Uterus (tissue), 4 donors: ENCODE results near the gene ZBTB18. TPM values are rescaled to one million over a fixed set of nuclear protein-coding genes. Genes with fewer than 3 reads are reported as not detected.

Experiments used
- DNase-seq, 2 donors: peaks; one replicate each; pipeline ENCODE4 v3.0.0-alpha.2; 2019 to 2020
- H3K27ac ChIP-seq, 2 donors: fragments of 200-600 bp; sonication (generic); 1 replicate in 1 of 2; 2 replicates in 1 of 2; pipeline ENCODE4 v1.5.1; 2016 to 2018
- H3K27me3 ChIP-seq, 2 donors: fragments of 200-600 bp; sonication (generic); one replicate each; pipeline ENCODE4 v1.5.1; 2018 to 2019; ENCODE audit warnings: control low read depth in 1 of 2
- H3K36me3 ChIP-seq, 2 donors: fragments of 200-600 bp; sonication (generic); one replicate each; pipeline ENCODE4 v1.5.1; 2019; ENCODE audit warnings: control low read depth in 1 of 2
- H3K4me1 ChIP-seq, 2 donors: fragments of 200-600 bp; sonication (generic); one replicate each; pipeline ENCODE4 v1.5.1; 2018 to 2019; ENCODE audit warnings: control low read depth in 1 of 2
- H3K4me3 ChIP-seq, 2 donors: fragments of 200-600 bp; sonication (generic); 1 replicate in 1 of 2; 2 replicates in 1 of 2; pipeline ENCODE4 v1.5.1; 2018 to 2019; ENCODE audit warnings: mild to moderate bottlenecking in 1 of 2
- H3K9me3 ChIP-seq, 2 donors: fragments of 200-600 bp; sonication (generic); one replicate each; pipeline ENCODE4 v1.5.1; 2019; ENCODE audit warnings: control low read depth in 1 of 2
- POLR2A ChIP-seq, 2 donors: fragments of 450-650 bp; IDR thresholded peaks; one replicate each; pipeline ENCODE4 v1.6.1; 2016; ENCODE audit warnings: antibody characterized with exemption in 2 of 2, mild to moderate bottlenecking in 1 of 2, moderate library complexity in 1 of 2
- intact Hi-C: fragments of 100-400 bp; cut with DNase I; formaldehyde crosslinking; loops from one replicate; pipeline ENCODE4 v1.15.1; 2023; ENCODE audit warnings: low total_unique reads
- total RNA-seq, 4 donors: library from RNA; depleted of rRNA in 3 of 4; stranded (reverse); fragments of >200 nt in 3 of 4; gene quantifications; one replicate each; pipeline versions ENCODE4 v1.1.0 to v1.2.4, GENCODE V29; 2014 to 2023
- TF ChIP-seq, protein P1 (sequence below), 4 experiments: fragments of 200-600 bp in 2 of 4; fragments of 450-650 bp in 2 of 4; sonication (generic) in 2 of 4; IDR thresholded peaks; one replicate each; pipeline ENCODE4 v1.5.1; 2016 to 2019; ENCODE audit warnings: antibody characterized with exemption in 4 of 4, mild to moderate bottlenecking in 2 of 4, moderate library complexity in 1 of 4
- donor health status: DM: yes; HTN: yes; CAD: no.

Gene ZBTB18
- total RNA-seq, 4 donors from 2014 or later: 5.3 to 16.7 (median 12.4) TPM

DNA sequence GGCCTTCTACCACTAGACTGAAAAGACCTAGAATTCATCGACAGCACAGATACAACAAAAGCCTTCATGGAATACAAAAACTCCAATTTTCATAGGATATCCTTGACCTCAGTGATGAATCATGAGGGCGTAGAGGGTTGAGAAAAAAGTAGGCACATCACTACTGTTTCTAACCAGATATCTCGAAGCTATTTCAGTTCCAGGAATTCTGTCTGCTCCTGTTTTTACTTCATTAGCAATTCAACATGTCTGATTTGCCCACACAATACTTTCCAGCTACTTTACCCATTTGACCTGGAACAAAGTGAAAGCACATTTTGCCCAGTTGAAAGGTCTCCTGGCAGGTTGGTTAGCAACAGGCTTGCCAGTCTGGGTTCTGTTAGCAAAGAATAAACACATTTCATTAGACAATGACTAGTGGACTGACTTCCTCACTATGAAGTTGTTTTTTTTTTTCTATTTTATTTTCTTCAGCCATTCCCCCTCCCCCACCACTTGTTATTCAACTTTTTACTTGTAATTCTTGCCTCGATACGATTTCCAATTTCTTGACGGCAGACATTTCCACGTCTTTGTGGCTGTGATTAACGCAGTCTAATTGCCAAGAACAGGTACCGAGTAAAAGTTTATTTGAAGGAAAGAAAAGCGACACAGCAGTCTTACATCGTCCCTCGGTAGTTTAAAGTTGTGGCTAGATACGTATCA is 4.0 kb upstream of the ZBTB18 start:
- peak overlapping the region; percentile 91 to 96 for H3K27ac ChIP-seq
- no peak for DNase-seq
- H3K27me3 ChIP-seq: no peaks in the 10 kb centered on the region
- H3K9me3 ChIP-seq: no peaks in the 10 kb centered on the region
- intact Hi-C loops: no loop called here
- H3K4me1 ChIP-seq: peaks cover 4 to 5% of the 10 kb centered on the region in 2 donors
- H3K36me3 ChIP-seq: no peaks in the 10 kb centered on the region
- TF ChIP-seq, protein P1, sequence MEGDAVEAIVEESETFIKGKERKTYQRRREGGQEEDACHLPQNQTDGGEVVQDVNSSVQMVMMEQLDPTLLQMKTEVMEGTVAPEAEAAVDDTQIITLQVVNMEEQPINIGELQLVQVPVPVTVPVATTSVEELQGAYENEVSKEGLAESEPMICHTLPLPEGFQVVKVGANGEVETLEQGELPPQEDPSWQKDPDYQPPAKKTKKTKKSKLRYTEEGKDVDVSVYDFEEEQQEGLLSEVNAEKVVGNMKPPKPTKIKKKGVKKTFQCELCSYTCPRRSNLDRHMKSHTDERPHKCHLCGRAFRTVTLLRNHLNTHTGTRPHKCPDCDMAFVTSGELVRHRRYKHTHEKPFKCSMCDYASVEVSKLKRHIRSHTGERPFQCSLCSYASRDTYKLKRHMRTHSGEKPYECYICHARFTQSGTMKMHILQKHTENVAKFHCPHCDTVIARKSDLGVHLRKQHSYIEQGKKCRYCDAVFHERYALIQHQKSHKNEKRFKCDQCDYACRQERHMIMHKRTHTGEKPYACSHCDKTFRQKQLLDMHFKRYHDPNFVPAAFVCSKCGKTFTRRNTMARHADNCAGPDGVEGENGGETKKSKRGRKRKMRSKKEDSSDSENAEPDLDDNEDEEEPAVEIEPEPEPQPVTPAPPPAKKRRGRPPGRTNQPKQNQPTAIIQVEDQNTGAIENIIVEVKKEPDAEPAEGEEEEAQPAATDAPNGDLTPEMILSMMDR (IDR thresholded peaks at IDR 0.05): no peak
- TF ChIP-seq POLR2A (IDR thresholded peaks at IDR 0.05): no peak
- peak overlapping the region; percentile 74 to 84 for H3K4me3 ChIP-seq

GRCh38 chr1:244047621-244048255 is 3.3 kb upstream of the ZBTB18 start:
- intact Hi-C loops: no loop called here
- Histone ChIP-seq H3K27ac (peak overlapping the region; percentile 91 to 96), H3K4me1 (peaks cover 4 to 5% of the 10 kb centered on the region in 2 donors), H3K9me3 (no peaks in the 10 kb centered on the region), H3K36me3 (no peaks in the 10 kb centered on the region), H3K27me3 (no peaks in the 10 kb centered on the region), H3K4me3 (peak overlapping the region; percentile 74 to 84)
- peak; percentile 61 to 63 for DNase-seq
- TF ChIP-seq, protein P1 (IDR thresholded peaks at IDR 0.05): peak in 2 of 4 experiments; percentile 16 to 23
- peak; percentile 90 to 94 for TF ChIP-seq POLR2A (IDR thresholded peaks at IDR 0.05)

DNA sequence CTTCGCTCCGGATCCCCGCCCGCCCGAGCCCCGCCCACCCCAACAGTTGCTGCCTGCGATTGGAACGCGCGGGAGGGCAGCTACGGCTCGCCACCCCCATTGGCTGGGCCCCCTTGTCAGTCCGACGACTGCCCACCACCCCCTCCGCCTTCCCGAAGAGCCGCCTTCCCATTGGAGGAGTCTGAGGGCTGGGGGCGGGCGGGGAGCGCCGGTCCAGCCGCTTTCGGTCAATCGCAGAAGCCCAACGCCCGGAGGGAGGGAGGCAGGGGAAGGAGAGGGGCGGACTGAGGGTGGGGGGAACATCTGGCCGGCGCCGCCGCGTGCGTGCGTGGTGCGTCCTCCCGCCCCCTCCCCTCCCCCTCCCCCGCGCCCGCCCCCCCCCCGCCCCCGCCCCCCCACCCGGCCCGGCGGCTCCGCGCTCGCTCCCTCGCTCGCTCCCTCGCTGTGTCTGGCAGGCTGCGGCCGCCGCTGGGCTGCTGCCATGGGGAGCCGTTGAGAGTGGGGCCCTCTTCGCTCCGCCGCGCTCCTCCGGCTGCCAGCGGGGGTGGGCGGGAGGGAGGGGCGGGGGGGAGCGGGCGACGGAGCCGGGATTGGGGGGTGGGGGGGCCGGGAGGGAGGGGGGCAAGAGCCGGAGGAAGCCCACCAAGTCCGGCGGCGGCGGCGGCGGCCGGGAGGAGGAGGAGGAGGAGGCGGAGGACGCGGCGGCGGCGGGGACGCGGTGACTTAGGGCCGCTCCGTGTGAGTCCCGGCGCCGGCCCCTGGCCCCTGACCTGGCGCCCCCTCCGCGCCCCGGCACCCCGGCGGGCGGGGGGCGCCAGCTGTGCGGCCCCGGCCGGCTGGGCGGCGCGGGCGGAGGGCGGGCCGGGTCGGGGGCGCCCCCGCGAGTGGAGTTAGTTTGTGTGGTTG is 2.6 kb upstream of the ZBTB18 start:
- intact Hi-C loops: no loop called here

GRCh38 chr1:244049162-244050013 is 1.7 kb upstream of the ZBTB18 start:
- Histone ChIP-seq H3K36me3 (no peaks in the 10 kb centered on the region), H3K4me3 (peak overlapping the region; percentile 63 to 79), H3K4me1 (peaks cover 4 to 5% of the 10 kb centered on the region in 2 donors), H3K27ac (peak overlapping the region; percentile 89 to 93), H3K9me3 (no peaks in the 10 kb centered on the region), H3K27me3 (no peaks in the 10 kb centered on the region)
- intact Hi-C loops: no loop called here
- TF ChIP-seq, protein P1 (IDR thresholded peaks at IDR 0.05): no peak
- TF ChIP-seq POLR2A (IDR thresholded peaks at IDR 0.05): no peak
- DNase-seq: peak; percentile 30 to 31

More for the DNA sequence above, 2.6 kb upstream of the ZBTB18 start:
- Histone ChIP-seq H3K27ac (peak overlapping the region; percentile 93 to 96), H3K9me3 (no peaks in the 10 kb centered on the region), H3K27me3 (no peaks in the 10 kb centered on the region), H3K4me3 (peak overlapping the region; percentile 79 to 84), H3K36me3 (no peaks in the 10 kb centered on the region), H3K4me1 (peaks cover 4 to 5% of the 10 kb centered on the region in 2 donors)
- TF ChIP-seq, protein P1 (IDR thresholded peaks at IDR 0.05): no peak
- no peak for TF ChIP-seq POLR2A (IDR thresholded peaks at IDR 0.05)
- DNase-seq: peak; percentile 99
